WI38 (cell line): ENCODE measurements around the gene E4F1.
A peak's percentile ranks its signal among the peaks of the same experiment; 100 is the strongest.
"Not testable (repeated sequence)": the region's sequence is repeated elsewhere in the genome, so short reads cannot be mapped to it uniquely, and the experiment has no call there.

ENCODE experiments used
- H3K4me3 ChIP-seq: 2 replicates; pipeline ENCODE4 v1.5.1; 2011; ENCODE audit warnings: low read depth, mild to moderate bottlenecking, control low read depth, low read length
- CTCF ChIP-seq: IDR thresholded peaks from 2 replicates; pipeline ENCODE4 v1.5.1; 2012; ENCODE audit warnings: low read depth, mild to moderate bottlenecking, control low read depth, low read length

Gene E4F1

GRCh38 chr16:2251296-2252111, 28.1 kb downstream of the E4F1 start, which contains the start of gene ECI1:
Gene ECI1, minus strand, starts transcription at chr16:2251587. Its CDS starts 21 bp downstream, at chr16:2251566.
- peak within 1 kb of the TSS; percentile 68 for H3K4me3 ChIP-seq
- peak; percentile 50 for TF ChIP-seq CTCF

GRCh38 chr16:2252806-2253148, 29.4 kb downstream of the E4F1 start:
- TF ChIP-seq CTCF: no peak
- H3K4me3 ChIP-seq: no peak overlapping the region

- TF ChIP-seq CTCF: no peak
- no peak overlapping the region for H3K4me3 ChIP-seq
Observed at GRCh38 chr16:2253293-2253692, 29.9 kb downstream of the E4F1 start.

GRCh38 chr16:2256531-2257140, 33.2 kb downstream of the E4F1 start:
- TF ChIP-seq CTCF: no peak
- no peak overlapping the region for H3K4me3 ChIP-seq

- H3K4me3 ChIP-seq: no peak overlapping the region
- no peak for TF ChIP-seq CTCF
Observed at GRCh38 chr16:2257726-2258125, 34.3 kb downstream of the E4F1 start.

- H3K4me3 ChIP-seq: not testable (repeated sequence)
Observed at GRCh38 chr16:2258530-2258929, 35.1 kb downstream of the E4F1 start.

GRCh38 chr16:2260250-2260649, 36.9 kb downstream of the E4F1 start:
- H3K4me3 ChIP-seq: no peak overlapping the region
- TF ChIP-seq CTCF: no peak

- H3K4me3 ChIP-seq: not testable (repeated sequence)
Observed at GRCh38 chr16:2263026-2263425, 39.6 kb downstream of the E4F1 start.

- H3K4me3 ChIP-seq: peak overlapping the region; percentile 69
Observed at GRCh38 chr16:2266887-2267286, 43.5 kb downstream of the E4F1 start.

GRCh38 chr16:2267505-2267912, 44.1 kb downstream of the E4F1 start:
- peak overlapping the region; percentile 69 for H3K4me3 ChIP-seq
